Endometrial microvascular endothelial cells (primary cell): ENCODE data around the gene CMTM3. TPM values are rescaled to one million over a fixed set of nuclear protein-coding genes. Genes with fewer than 3 reads are reported as not detected.

Experiments
- in situ Hi-C: cut with HindIII; loops from 2 replicates; pipeline ENCODE4 v1.10.0; 2017; ENCODE audit warnings: low sequenced_read_pairs, low pct_unique_long_range_greater_than_20kb; ENCODE audit errors: inconsistent ontology term
- total RNA-seq: library from RNA; depleted of rRNA; stranded (reverse); fragments of >200 nt; gene quantifications from one replicate; pipeline ENCODE4 v1.2.3, GENCODE V29; 2015; ENCODE audit errors: inconsistent ontology term

Gene CMTM3
- total RNA-seq, 1 donor from 2014 or later, result 94.8 TPM

- in situ Hi-C loops, result no loop called here
Measured at GRCh38 chr16:66651474-66651765, 46.9 kb downstream of the CMTM3 start.

GRCh38 chr16:66651965-66652364 lies 47.5 kb downstream of the CMTM3 start:
- in situ Hi-C loops, result no loop called here

- in situ Hi-C loops, result no loop called here
Measured at GRCh38 chr16:66652661-66653360, 48.3 kb downstream of the CMTM3 start.

- in situ Hi-C loops, result no loop called here
Measured at GRCh38 chr16:66653581-66654350, 49.3 kb downstream of the CMTM3 start.

GRCh38 chr16:66656547-66656946 lies 52.0 kb downstream of the CMTM3 start:
- in situ Hi-C loops, result no loop called here

GRCh38 chr16:66658143-66658859 lies 53.8 kb downstream of the CMTM3 start:
- in situ Hi-C loops, result no loop called here

- in situ Hi-C loops, result no loop called here
Measured at GRCh38 chr16:66658860-66659190, 54.3 kb downstream of the CMTM3 start.

- in situ Hi-C loops, result loop anchor here (10.0 kb wide), 1 partner anchor 86 kb away; the partner anchor contains the start of gene CMTM2
Measured at GRCh38 chr16:66660422-66661209, 56.1 kb downstream of the CMTM3 start.

GRCh38 chr16:66661210-66661560 lies 56.7 kb downstream of the CMTM3 start:
- in situ Hi-C loops, result loop anchor here (10.0 kb wide), 1 partner anchor 86 kb away; the partner anchor contains the start of gene CMTM2

GRCh38 chr16:66661671-66662346 lies 57.3 kb downstream of the CMTM3 start:
- in situ Hi-C loops, result loop anchor here (10.0 kb wide), 1 partner anchor 87 kb away; the partner anchor contains the start of gene CMTM2

GRCh38 chr16:66662445-66663194 lies 58.1 kb downstream of the CMTM3 start:
- in situ Hi-C loops, result loop anchor here (10.0 kb wide), 1 partner anchor 88 kb away; the partner anchor contains the start of gene CMTM2

Other genes with a start within 250 kb of the CMTM3 start
- 638 TPM for gene CDH5, start 238.0 kb upstream of the CMTM3 start, total RNA-seq
- not detected for gene BEAN1, start 177.4 kb upstream of the CMTM3 start, total RNA-seq
- gene TK2, start 54.6 kb upstream of the CMTM3 start, total RNA-seq, result 24.9 TPM
- gene CKLF, start 52.1 kb upstream of the CMTM3 start, total RNA-seq, result 134 TPM
- 3.3 TPM for gene CMTM1, start 38.3 kb upstream of the CMTM3 start, total RNA-seq
- not detected for gene CMTM2, start 25.2 kb upstream of the CMTM3 start, total RNA-seq
- 2.5 TPM for gene CMTM4, start 92.0 kb downstream of the CMTM3 start, total RNA-seq
- 93.0 TPM for gene DYNC1LI2, start 146.9 kb downstream of the CMTM3 start, total RNA-seq
- not detected for gene TERB1, start 196.9 kb downstream of the CMTM3 start, total RNA-seq
- gene NAE1, start 226.3 kb downstream of the CMTM3 start, total RNA-seq, result 70.8 TPM
- gene CA7, start 239.7 kb downstream of the CMTM3 start, total RNA-seq, result not detected